MCF 10A (cell line): ENCODE results near the gene RAD9A. TPM values are rescaled to one million over a fixed set of nuclear protein-coding genes. Genes with fewer than 3 reads are reported as not detected.

Experiments used
- BruUV-seq: library from RNA; stranded (reverse); fragments of 400-500 nt; replicated peaks from 2 replicates; lab custom pipeline; 2021; lab: Mats Ljungman, UMichigan
- CTCF ChIA-PET: fragments of 300-600 bp; sonication (Branson Sonifier 250); formaldehyde crosslinking; extraction: SDS; loops from one replicate; lab custom pipeline; 2021; ENCODE audit warnings: antibody characterized with exemption, inconsistent platforms; lab: Yijun Ruan, JAX
- POLR2A ChIA-PET: fragments of 300-600, 350-650 bp; sonication (Branson Sonifier 250); formaldehyde crosslinking; extraction: SDS; loops from one replicate; lab custom pipeline; 2020; ENCODE audit warnings: antibody characterized with exemption, inconsistent platforms; lab: Yijun Ruan, JAX
- DNase-seq: peaks from one replicate; pipeline ENCODE4 v3.0.0-alpha.2; 2018; ENCODE audit not compliant: unreplicated experiment
- H3K27ac Mint-ChIP-seq: one replicate; pipeline ENCODE4 v1.8.0; 2022; ENCODE audit warnings: mild to moderate bottlenecking, low read depth, mixed read lengths; ENCODE audit not compliant: unreplicated experiment
- H3K27me3 Mint-ChIP-seq: one replicate; pipeline ENCODE4 v1.8.0; 2022; ENCODE audit warnings: mixed read lengths; ENCODE audit not compliant: insufficient read depth, unreplicated experiment
- H3K36me3 Mint-ChIP-seq: one replicate; pipeline ENCODE4 v1.8.0; 2022; ENCODE audit warnings: mild to moderate bottlenecking, moderate library complexity, mixed read lengths; ENCODE audit not compliant: insufficient read depth, unreplicated experiment
- H3K4me1 Mint-ChIP-seq: one replicate; pipeline ENCODE4 v1.8.0; 2022; ENCODE audit warnings: mixed read lengths; ENCODE audit not compliant: insufficient read depth, unreplicated experiment
- H3K4me3 Mint-ChIP-seq: one replicate; pipeline ENCODE4 v1.8.0; 2022; ENCODE audit warnings: mild to moderate bottlenecking, moderate library complexity, mixed read lengths; ENCODE audit not compliant: unreplicated experiment
- H3K9me3 Mint-ChIP-seq: one replicate; pipeline ENCODE4 v1.8.0; 2022; ENCODE audit warnings: mixed read lengths; ENCODE audit not compliant: unreplicated experiment
- CTCF ChIP-seq: fragments of 200-600 bp; IDR thresholded peaks from one replicate; pipeline ENCODE4 v1.8.0; 2022; ENCODE audit warnings: antibody characterized with exemption, mild to moderate bottlenecking; ENCODE audit not compliant: unreplicated experiment
- intact Hi-C: fragments of 100-400 bp; cut with micrococcal nuclease; formaldehyde crosslinking; loops from 2 replicates; pipeline ENCODE4 v1.14.1; 2022
- total RNA-seq: library from RNA; stranded (reverse); gene quantifications from 2 replicates; pipeline ENCODE4 v1.2.3, GENCODE V29; 2022

Gene RAD9A
- total RNA-seq, 1 experiment from 2014 or later = 9.9 TPM

- H3K4me3 Mint-ChIP-seq = no peak overlapping the region
Observed at GRCh38 chr11:67364783-67365722, 26.7 kb upstream of the RAD9A start.

GRCh38 chr11:67365736-67366444 lies 25.9 kb upstream of the RAD9A start:
- H3K4me3 Mint-ChIP-seq = no peak overlapping the region
- no peak for DNase-seq
- peaks cover 25% of the 10 kb centered on the region for H3K36me3 Mint-ChIP-seq
- BruUV-seq = no TSS peak
- H3K4me1 Mint-ChIP-seq = peaks cover 42% of the 10 kb centered on the region
- intact Hi-C loops = no loop called here
- TF ChIP-seq CTCF = no peak
- ChIA-PET CTCF (interaction anchor here (0.6 to 18.6 kb wide), 4 partner anchors 10 to 15 kb away, joined by 3 to 659 read pairs (median 4); partner anchors contain the start of gene CLCF1), POLR2A (interaction anchor here (0.7 to 1.2 kb wide), 3 partner anchors 9 to 25 kb away, joined by 3 to 4 read pairs (median 4); partner anchors contain the start of gene RAD9A)
- no peak overlapping the region for H3K27ac Mint-ChIP-seq
- H3K9me3 Mint-ChIP-seq = no peaks in the 10 kb centered on the region
- H3K27me3 Mint-ChIP-seq = no peaks in the 10 kb centered on the region

More at GRCh38 chr11:67364783-67365722, 26.7 kb upstream of the RAD9A start:
- ChIA-PET POLR2A (interaction anchor here (1.0 to 1.2 kb wide), 2 partner anchors 8 to 26 kb away, joined by 4 read pairs; partner anchors contain the start of gene RAD9A), CTCF (interaction anchor here (1.5 to 18.6 kb wide), 2 partner anchors 9 to 13 kb away, joined by 4 to 659 read pairs; partner anchors contain the start of gene CLCF1)
- TF ChIP-seq CTCF = no peak
- Mint-ChIP-seq H3K27ac (no peak overlapping the region), H3K4me1 (peaks cover 35% of the 10 kb centered on the region), H3K36me3 (peaks cover 19% of the 10 kb centered on the region), H3K9me3 (no peaks in the 10 kb centered on the region), H3K27me3 (no peaks in the 10 kb centered on the region)
- no TSS peak for BruUV-seq
- DNase-seq = no peak
- intact Hi-C loops = no loop called here

- Mint-ChIP-seq H3K4me3 (no peak overlapping the region), H3K36me3 (peaks cover 25% of the 10 kb centered on the region), H3K4me1 (peaks cover 48% of the 10 kb centered on the region), H3K27ac (no peak overlapping the region), H3K9me3 (no peaks in the 10 kb centered on the region), H3K27me3 (no peaks in the 10 kb centered on the region)
- CTCF ChIA-PET = interaction anchor here (1.2 to 18.6 kb wide), 2 partner anchors 12 to 15 kb away, joined by 3 to 659 read pairs; partner anchors contain the start of gene CLCF1
- intact Hi-C loops = no loop called here
- TF ChIP-seq CTCF = no peak
- no peak for DNase-seq
- BruUV-seq = no TSS peak
- POLR2A ChIA-PET = interaction anchor here (0.7 kb wide), 1 partner anchor 14 kb away, joined by 3 read pairs; no protein-coding TSS in a partner anchor
Observed at GRCh38 chr11:67366546-67366945, 25.2 kb upstream of the RAD9A start.
